Activated naive CD8-positive, alpha-beta T cell treated with anti-CD3 and anti-CD28 coated beads, Interleukin-2, amount 50 U/mL, for 16 hours (primary cell): Measurements from ENCODE around the gene ADAM22.
"Not testable (repeated sequence)": the region's sequence is repeated elsewhere in the genome, so short reads cannot be mapped to it uniquely, and the experiment has no call there.

ENCODE experiments used
- DNase-seq: peaks from one replicate; pipeline ENCODE4 v3.0.0-alpha.2; 2020; ENCODE audit warnings: low read depth, low spot score

Gene ADAM22

GRCh38 chr7:87933953-87934698, at the start of gene ADAM22:
ADAM22 (plus strand) TSS chr7:87934251; CDS start chr7:87934466, 215 bp downstream.
- DNase-seq: peak; percentile 71

DNA sequence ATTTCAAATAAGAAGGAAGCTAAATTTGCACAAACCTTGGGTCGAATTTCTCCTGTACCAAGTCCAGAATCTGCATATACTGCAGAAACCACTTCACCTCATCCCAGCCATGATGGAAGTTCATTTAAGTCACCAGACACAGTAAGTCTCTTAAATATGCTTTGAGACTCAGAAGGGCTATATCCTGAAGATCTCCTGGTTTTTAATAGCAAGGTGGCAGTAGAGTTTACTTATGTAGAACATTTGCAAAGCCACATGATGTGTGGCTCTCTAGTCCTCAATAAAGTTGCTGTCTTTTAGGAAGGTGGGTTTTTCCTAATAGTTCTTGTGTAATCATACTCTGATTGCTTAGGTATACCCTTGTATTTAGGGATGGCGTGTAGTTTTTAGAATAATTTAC, 49.0 kb upstream of the ADAM22 start:
- no peak for DNase-seq

DNA sequence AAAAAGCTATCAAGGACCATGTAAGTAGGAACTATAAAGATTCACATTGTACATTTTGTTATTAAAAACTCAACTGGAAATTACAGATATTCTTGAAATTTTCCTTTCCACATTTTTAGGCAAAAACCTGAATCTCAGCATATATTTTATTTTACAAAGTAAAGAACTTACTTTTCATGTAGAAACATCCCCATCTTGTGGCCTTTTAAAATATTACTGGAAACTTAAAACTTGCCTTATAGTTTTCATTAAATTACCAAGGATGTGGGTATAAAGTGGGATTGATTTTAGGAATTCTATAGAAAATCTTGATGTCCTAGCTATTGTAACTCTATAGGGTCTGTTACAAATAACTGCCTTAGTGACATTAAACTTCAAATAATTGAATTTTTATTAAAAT, 47.2 kb upstream of the ADAM22 start:
- no peak for DNase-seq

DNA sequence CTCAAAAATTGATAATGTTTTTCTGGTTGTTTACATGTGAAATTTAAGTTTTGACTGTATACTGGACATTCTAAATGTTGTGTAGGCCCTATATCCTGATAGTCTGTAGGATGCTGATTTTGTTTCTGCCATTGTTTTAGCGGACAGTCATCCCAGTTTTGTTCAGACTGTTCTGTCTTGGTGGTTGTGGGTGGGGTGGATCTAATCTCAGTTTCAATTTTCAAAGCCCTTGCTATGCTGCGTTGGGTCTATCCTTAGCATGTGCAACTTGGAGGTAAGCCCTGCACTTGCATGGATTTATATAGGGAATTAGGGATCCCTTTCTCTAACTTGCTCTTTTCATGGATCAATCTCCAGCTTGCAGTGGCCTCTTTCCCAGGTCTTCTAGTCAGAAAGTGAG, 38.7 kb upstream of the ADAM22 start:
- no peak for DNase-seq

DNA sequence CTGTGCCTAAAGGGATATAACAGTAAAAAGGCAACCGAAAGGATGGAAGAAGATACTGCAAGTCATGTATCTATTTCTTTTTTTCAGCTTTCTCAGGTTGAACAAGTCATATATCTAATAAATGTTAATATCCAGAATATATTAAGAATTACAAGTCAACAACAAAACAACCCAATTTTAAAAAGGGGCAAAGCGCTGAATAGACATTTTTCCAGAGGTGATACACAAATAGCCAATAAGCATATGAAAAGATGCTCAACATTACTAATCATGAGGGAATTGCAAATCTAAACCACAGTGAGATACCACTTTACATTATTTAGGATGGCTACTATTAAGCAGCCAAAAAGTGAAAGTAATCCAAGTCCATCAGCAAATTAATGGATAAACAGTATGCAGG, 34.8 kb upstream of the ADAM22 start:
- no peak for DNase-seq

GRCh38 chr7:87907136-87907906, 26.7 kb upstream of the ADAM22 start:
- not testable (repeated sequence) for DNase-seq

DNA sequence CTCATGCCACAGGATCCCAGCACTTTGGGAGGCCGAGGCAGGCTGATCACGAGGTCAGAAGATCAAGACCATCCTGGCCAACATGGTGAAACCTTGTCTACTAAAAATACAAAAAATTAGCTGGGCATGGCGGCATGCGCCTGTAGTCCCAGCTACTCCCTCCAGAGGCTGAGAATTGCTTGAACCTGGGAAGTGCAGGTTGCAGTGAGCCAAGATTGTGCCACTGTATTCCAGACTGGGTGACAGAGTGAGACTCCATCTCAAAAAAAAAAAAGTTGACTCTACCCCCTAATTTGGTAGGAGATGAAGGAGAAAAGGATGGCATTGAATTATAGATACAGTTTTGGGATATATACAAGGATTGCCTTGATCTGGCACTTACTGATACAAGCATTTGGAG, 25.2 kb upstream of the ADAM22 start:
- DNase-seq: not testable (repeated sequence)

GRCh38 chr7:87912121-87912520, 21.9 kb upstream of the ADAM22 start:
- DNase-seq: no peak

DNA sequence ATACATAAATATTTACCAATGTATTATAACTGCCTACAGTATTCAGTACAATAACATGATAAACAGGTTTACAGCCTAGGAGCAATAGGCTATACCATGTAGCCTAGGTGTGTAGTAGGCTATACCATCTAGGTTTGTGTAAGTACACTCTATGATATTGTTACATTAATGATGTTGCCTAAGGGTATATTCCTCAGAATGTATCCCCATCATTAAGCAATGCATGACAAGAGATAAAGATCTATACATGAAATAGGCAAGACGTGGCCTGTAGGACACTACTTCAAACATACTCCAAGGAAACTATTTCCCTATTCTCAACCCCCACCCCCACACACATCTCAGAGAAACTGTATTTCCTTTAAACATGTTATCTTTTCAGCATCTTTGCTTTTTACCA, 15.3 kb upstream of the ADAM22 start:
- DNase-seq: no peak

GRCh38 chr7:87919875-87920274, 14.2 kb upstream of the ADAM22 start:
- DNase-seq: no peak

DNA sequence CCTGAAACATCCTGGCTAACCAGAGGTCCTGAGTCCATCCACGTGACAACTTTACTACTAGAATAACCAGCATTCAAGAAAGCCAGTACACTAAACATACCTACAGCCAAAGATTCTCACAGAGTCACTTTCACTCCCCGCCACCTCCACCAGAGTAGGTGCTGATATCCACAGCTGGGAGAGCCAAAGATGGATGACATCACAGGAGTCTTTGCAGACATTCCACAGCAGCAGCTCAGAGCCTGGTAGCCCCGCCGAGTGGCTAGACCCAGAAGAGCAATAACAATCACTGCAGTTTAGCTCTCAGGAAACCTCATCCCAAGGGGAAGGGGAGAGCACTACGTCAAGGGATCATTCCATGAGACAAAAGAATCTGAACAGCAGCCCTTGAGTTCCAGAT, 13.5 kb upstream of the ADAM22 start:
- no peak for DNase-seq

- not testable (repeated sequence) for DNase-seq
These were observed 11.2 kb upstream of the ADAM22 start for GRCh38 chr7:87922759-87923395.

- no peak for DNase-seq
These were observed 7.2 kb upstream of the ADAM22 start for GRCh38 chr7:87926581-87927461.

- no peak for DNase-seq
These were observed 472 bp upstream of the ADAM22 start for GRCh38 chr7:87933605-87933952.

- no peak for DNase-seq
These were observed 790 bp downstream of the ADAM22 start for GRCh38 chr7:87934699-87935383.

- DNase-seq: no peak
These were observed 1.3 kb downstream of the ADAM22 start for GRCh38 chr7:87935384-87935706.

GRCh38 chr7:87941138-87941537, 7.1 kb downstream of the ADAM22 start:
- no peak for DNase-seq

DNA sequence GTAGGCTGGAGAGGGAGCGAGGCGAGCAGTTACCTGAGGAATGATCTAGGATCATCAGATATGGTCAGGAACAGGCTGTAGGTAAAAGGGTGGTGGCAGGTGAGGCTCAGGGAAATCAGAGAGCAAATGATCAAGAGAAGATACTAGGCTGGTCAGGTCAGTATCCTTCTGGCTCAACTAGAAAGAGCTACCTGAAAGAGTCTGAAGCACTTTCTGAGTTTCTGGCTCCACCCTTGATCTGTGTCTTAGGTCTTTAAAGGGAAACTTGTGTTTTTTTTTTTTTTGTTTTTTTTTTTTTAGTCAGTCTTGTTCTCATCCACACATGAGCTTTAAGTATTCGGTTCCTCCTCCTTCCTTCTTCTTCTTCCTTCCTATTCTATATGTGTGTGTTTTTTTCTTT, 10.5 kb downstream of the ADAM22 start:
- no peak for DNase-seq

- DNase-seq: not testable (repeated sequence)
These were observed 11.9 kb downstream of the ADAM22 start for GRCh38 chr7:87945926-87946325.

- DNase-seq: no peak
These were observed 14.3 kb downstream of the ADAM22 start for GRCh38 chr7:87948371-87948770.

DNA sequence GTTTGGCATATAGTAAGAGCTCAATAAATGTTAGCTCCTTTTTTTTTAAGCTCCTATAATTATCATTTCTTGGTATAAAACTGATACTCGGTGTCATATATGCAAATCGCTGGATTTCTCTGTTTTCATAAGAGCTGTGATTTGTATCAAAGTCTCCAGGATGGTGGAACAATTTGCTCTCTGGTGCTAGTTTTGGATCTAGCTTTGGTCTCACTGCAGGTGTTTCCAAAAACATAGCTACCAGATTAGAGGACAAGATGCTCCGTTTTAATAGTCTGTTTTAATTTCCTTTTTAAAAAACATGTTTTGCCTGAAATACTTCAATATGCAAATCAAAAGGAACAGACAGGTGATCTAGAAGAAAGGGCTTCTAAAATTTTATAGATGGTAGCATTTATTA, 25.3 kb downstream of the ADAM22 start:
- no peak for DNase-seq
